Measurements from ENCODE around the gene TSNAXIP1. TPM values are rescaled to one million over a fixed set of nuclear protein-coding genes. Genes with fewer than 3 reads are reported as not detected.

The TSNAXIP1 gene
- total and polyA plus RNA-seq, 2 experiments from 2014 or later = 0.97 to 2.4 TPM

GRCh38 chr16:67869653-67870052 is 63.0 kb downstream of the TSNAXIP1 start:
- no peak overlapping the region for H3K27ac ChIP-seq (ENCODE audit: low read depth)
- TF ChIP-seq CREB1 (CRISPR knock-in tag; IDR thresholded peaks at IDR 0.05; ENCODE audit: low read depth) = no peak
- TF ChIP-seq ZNF331 (CRISPR knock-in tag; IDR thresholded peaks at IDR 0.05; ENCODE audit: low read depth) = no peak
- no peak for TF ChIP-seq CTCF (conservative IDR thresholded peaks at IDR 0.05; ENCODE audit: low read depth in 2 of 2)
- no peak for TF ChIP-seq POLR2AphosphoS5 (IDR thresholded peaks at IDR 0.05; ENCODE audit: low read depth)
- TF ChIP-seq REST (IDR thresholded peaks at IDR 0.05; ENCODE audit: unreplicated experiment) = no peak
- TF ChIP-seq ZNF462 (CRISPR knock-in tag; IDR thresholded peaks at IDR 0.05) = no peak
- no peak for TF ChIP-seq JUNB (IDR thresholded peaks at IDR 0.05; ENCODE audit: unreplicated experiment)
- TF ChIP-seq STAT1 (IDR thresholded peaks at IDR 0.05; ENCODE audit: unreplicated experiment) = no peak
- no peak for TF ChIP-seq EZH2 (IDR thresholded peaks at IDR 0.05; ENCODE audit: low read depth, unreplicated experiment)
- TF ChIP-seq ZNF114 (CRISPR knock-in tag; IDR thresholded peaks at IDR 0.05) = no peak
- TF ChIP-seq EZH2phosphoT487 (IDR thresholded peaks at IDR 0.05; ENCODE audit: unreplicated experiment) = no peak
- no peak for TF ChIP-seq NANOG (IDR thresholded peaks at IDR 0.05; ENCODE audit: borderline replicate concordance)
- TF ChIP-seq ETS1 (IDR thresholded peaks at IDR 0.05) = no peak
- peaks cover 39% of the 10 kb centered on the region for H3K36me3 ChIP-seq (ENCODE audit: insufficient read depth)
- H3F3A ChIP-seq (replicated peaks; ENCODE audit: low read depth) = peaks cover 45% of the 10 kb centered on the region
- Mint-ChIP-seq H3K9me3 (no peaks in the 10 kb centered on the region; the same call in 2 of the 3 replicates), H3K4me1 (peaks cover 19% of the 10 kb centered on the region), H3K27me3 (ENCODE audit: insufficient read depth, low read depth, poor library complexity) (peaks cover 13% of the 10 kb centered on the region), H3K27ac (no peak overlapping the region), H3K36me3 (ENCODE audit: low read depth) (peaks cover 64% of the 10 kb centered on the region), H3K4me3 (no peak overlapping the region)
- no peak overlapping the region for H2AFZ ChIP-seq
- no peak overlapping the region for H3K4me2 ChIP-seq
- peaks cover 8% of the 10 kb centered on the region; the same call in 1 of the 2 replicates for H3K4me1 ChIP-seq (ENCODE audit: insufficient read depth)
- no peaks in the 10 kb centered on the region for H3K27me3 ChIP-seq (ENCODE audit: insufficient read depth)
- no peak for ATAC-seq
- no peaks in the 10 kb centered on the region for H3K9me2 ChIP-seq (ENCODE audit: insufficient read depth)
- H3K4me3 ChIP-seq = no peak overlapping the region
- DNase-seq (ENCODE audit: low spot score) = no peak
- H4K20me1 ChIP-seq (replicated peaks; ENCODE audit: insufficient read depth) = peaks cover 22% of the 10 kb centered on the region
- H3K79me2 ChIP-seq (replicated peaks; ENCODE audit: insufficient read depth) = peaks cover 30% of the 10 kb centered on the region

Data from GM23338 (cell line).